Uterus (tissue), 2 donors: ENCODE results near the gene CCT6A.
"Not testable (repeated sequence)": the region's sequence is repeated elsewhere in the genome, so short reads cannot be mapped to it uniquely, and the experiment has no call there.

Source experiments
- CTCF ChIP-seq, 4 experiments: fragments of 200-600 bp in 2 of 4; fragments of 450-650 bp in 2 of 4; sonication (generic) in 2 of 4; IDR thresholded peaks; one replicate each; pipeline ENCODE4 v1.5.1; 2016 to 2019; ENCODE audit warnings: antibody characterized with exemption in 4 of 4, mild to moderate bottlenecking in 2 of 4, moderate library complexity in 1 of 4
- POLR2A ChIP-seq, 2 donors: fragments of 450-650 bp; IDR thresholded peaks; one replicate each; pipeline ENCODE4 v1.6.1; 2016; ENCODE audit warnings: antibody characterized with exemption in 2 of 2, mild to moderate bottlenecking in 1 of 2, moderate library complexity in 1 of 2

- not testable (repeated sequence) for TF ChIP-seq POLR2A, CTCF (IDR thresholded peaks at IDR 0.05)
These were observed 19.0 kb upstream of the CCT6A start for GRCh38 chr7:56032578-56032977.
